GM13977 (cell line): Measurements from ENCODE around the gene HERC5.

ENCODE experiments used
- DNase-seq: peaks from one replicate; pipeline ENCODE4 v3.0.0; 2012; ENCODE audit warnings: low spot score
- CTCF ChIP-seq: IDR thresholded peaks from 2 replicates; pipeline ENCODE4 v1.5.1; 2012; ENCODE audit warnings: mild to moderate bottlenecking, control low read depth; ENCODE audit not compliant: insufficient read depth; ENCODE audit errors: extremely low read depth, missing control alignments
- in situ Hi-C: fragments of 300-500 bp; cut with MboI; formaldehyde crosslinking; loops from one replicate; pipeline ENCODE4 v1.12.0; 2022; ENCODE audit warnings: low sequenced_read_pairs, low pct_unique_long_range_greater_than_20kb, mixed read lengths, inconsistent platforms; ENCODE audit not compliant: unreplicated experiment

Gene HERC5

GRCh38 chr4:88456670-88457306 is at the start of gene HERC5:
Gene HERC5 (plus strand): TSS chr4:88457119. CDS start chr4:88457270, 151 bp downstream.
- peak; percentile 29 for TF ChIP-seq CTCF
- in situ Hi-C loops, result no loop called here
- DNase-seq, result peak; percentile 97

DNA sequence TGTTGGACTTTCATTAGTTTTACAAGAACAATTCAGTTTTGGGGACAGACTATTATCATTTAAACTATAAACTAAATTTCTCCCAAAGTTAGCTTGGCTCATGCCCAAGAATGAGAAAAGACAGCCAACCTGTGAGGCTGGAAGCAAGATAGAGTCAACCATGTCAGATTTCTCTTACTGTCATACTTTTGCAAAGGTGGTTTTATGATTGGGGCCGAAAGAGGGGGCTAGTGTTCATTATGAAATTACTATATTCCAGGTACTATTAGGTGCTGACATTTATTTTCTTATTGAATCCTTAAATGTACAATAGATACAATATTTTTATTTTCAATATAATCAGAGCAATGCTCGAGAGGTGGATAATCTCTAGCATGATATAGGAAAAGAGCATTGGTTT is 47.7 kb upstream of the HERC5 start:
- in situ Hi-C loops, result no loop called here

DNA sequence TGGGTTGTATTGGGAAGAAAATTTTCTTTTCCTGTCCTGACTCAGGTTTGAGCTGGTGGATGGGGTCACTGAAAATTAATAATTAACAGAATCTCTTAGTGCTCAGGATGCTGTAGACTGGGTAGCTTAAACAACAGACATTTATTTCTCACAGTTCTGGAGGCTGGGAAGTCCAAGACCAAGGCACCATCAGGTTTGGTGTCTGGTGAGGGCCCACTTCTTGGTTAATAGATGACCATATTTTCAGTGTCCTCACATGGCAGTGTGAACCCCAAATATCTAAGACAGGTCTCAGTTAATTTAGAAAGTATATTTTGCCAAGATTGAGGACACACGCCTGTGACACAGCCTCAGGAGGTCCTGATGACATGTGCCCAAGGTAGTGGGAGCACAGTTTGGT is 47.1 kb upstream of the HERC5 start:
- in situ Hi-C loops, result no loop called here
- TF ChIP-seq CTCF, result no peak

More for the DNA sequence above, 47.7 kb upstream of the HERC5 start:
- no peak for TF ChIP-seq CTCF
- DNase-seq, result no peak

GRCh38 chr4:88411491-88412096 is 45.3 kb upstream of the HERC5 start:
- no peak for DNase-seq
- in situ Hi-C loops, result no loop called here
- no peak for TF ChIP-seq CTCF

More for the DNA sequence above, 47.1 kb upstream of the HERC5 start:
- no peak for DNase-seq

GRCh38 chr4:88413801-88414200 is 43.1 kb upstream of the HERC5 start:
- no peak for DNase-seq
- TF ChIP-seq CTCF, result no peak
- in situ Hi-C loops, result no loop called here

DNA sequence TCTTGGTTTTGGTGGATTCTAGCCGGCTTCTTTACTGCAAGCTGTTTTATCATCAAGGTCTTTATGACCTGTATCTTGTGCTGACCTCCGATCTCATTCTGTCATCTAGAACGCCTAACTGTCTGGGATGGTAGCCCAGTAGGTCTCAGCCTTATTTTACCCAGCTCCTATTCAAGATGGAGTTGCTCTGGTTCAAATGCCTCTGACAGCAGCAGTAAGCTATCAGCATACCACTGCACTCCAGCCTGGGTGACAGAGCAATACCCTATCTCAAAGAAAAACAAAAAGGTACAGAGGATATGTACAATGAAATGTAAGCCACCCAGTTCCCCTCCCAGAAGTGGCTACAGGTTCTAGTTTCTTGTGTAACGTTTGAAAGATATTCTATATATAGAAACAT is 42.2 kb upstream of the HERC5 start:
- no peak for DNase-seq

More for the DNA sequence above, 42.2 kb upstream of the HERC5 start:
- in situ Hi-C loops, result no loop called here
- TF ChIP-seq CTCF, result no peak
